Eye (tissue), 1 donor: ENCODE results near the gene TCAF1.

Source experiments
- DNase-seq: peaks from one replicate; pipeline ENCODE4 v3.0.0-alpha.2; 2015

The TCAF1 gene

DNA sequence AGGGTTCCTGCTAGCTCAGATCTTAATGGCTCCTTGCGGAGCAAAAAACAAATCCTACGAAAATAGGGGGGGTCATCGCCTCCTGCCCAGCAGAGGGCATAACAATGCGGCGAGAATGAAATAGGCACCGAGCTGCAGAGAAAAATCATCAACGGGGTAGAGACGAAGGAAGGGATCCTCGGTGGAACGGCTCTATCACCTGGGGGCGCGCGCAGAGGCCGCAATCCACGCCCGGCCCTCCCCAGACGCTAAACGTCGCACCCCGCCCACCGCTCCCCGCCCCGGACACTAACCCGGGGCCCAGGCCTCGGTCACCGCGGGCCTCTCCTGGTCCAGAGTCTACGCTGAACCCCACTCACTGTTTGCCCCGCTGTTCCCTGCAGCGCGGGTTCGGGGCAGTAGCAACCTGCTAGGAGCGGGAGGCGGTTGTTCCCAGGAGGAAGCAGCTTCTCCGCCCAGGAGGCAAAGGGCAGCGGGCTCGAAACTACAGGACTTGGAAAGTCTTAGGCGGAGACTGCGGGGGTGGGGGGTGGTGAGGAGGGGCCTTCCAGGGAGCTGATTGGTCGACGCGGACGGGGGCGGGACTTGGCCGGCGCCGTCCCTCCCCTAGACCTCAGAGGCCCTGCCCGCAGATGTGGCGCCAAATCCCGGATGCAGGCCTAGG is at the start of gene TCAF1:
Gene TCAF1, minus strand, starts transcription at position 509 of the 664 bp plus-strand sequence. CDS start 25,568 bp downstream, outside the sequence.
- DNase-seq = peak; percentile 98

- no peak for DNase-seq
Measured at GRCh38 chr7:143948733-143949132, 46.8 kb upstream of the TCAF1 start.

DNA sequence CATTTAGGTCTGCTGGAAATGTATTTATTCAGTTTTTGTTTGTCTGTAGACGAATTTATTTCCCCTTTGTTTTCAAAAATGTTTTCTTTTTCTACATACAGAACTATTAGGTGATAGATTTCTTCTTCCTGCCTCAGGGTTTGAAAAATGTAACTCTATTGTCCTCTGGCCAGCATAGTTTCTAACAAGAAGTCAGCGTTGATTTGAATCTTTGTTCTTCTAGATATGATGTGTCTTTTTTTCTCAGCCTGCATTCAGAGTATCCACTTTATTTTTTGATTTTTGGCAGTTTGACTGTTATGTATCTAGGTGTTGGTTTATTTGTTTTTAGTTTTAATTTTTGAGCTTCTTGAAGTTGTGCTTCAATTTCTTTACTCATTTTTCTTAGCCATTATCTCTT is 45.1 kb upstream of the TCAF1 start:
- no peak for DNase-seq

DNA sequence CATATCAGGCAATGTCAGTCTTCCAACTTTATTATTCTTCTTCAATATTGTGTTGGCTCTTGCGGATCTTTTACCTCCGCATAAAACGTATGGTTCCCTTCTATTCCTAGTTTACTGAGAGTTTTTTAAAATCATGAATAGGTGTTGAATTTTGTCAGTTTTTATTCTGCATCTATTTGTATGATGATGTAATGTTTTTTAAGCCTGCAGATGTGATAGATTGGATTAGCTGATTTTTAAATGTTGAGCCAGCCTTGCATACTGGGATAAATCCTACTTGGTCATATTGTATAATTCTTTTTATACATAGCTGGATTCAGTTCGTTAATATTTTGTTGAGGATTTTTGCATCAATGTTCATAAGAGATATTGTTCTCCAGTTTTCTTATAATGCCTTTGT is 43.4 kb upstream of the TCAF1 start:
- DNase-seq = no peak

DNA sequence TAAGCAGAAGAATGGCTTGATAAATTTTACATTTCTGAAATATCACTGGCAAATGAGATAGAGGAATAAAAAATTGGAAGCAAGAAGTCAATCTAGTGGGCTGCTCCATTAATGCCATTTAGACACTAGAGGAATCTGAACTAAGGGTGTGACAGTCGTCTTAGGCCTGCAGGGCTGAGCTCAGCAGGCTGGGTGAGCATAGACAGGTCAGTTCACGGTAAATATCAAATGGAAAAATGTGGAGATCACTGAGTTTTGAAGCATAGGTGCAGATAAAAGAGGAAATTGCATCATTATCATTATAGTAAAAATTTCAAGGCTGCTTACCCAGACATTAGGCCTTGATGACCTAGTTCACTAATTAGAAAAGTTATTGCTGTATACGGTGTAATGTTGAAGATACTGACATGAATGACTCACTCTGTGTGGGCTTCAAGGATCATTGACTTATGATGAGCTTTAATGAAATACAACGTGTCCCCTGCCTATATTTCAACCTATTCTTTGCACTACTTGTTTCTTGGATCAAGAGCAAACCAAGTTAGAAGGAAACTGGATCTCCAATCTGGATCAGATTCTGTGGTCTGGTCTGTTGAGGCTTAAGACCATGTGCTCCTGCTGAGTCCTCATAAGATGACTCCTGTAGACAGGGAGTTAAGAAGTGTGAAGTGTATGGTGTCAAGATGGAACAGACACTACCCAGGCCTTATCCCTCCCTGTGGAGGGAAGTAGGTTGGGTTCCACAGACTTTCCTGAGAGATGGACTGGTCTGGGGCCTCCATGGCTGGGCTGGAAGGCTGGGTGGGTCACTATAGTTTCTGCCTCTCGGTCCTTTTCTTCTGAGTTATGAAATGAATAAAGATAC is 36.6 kb upstream of the TCAF1 start:
- DNase-seq = no peak

DNA sequence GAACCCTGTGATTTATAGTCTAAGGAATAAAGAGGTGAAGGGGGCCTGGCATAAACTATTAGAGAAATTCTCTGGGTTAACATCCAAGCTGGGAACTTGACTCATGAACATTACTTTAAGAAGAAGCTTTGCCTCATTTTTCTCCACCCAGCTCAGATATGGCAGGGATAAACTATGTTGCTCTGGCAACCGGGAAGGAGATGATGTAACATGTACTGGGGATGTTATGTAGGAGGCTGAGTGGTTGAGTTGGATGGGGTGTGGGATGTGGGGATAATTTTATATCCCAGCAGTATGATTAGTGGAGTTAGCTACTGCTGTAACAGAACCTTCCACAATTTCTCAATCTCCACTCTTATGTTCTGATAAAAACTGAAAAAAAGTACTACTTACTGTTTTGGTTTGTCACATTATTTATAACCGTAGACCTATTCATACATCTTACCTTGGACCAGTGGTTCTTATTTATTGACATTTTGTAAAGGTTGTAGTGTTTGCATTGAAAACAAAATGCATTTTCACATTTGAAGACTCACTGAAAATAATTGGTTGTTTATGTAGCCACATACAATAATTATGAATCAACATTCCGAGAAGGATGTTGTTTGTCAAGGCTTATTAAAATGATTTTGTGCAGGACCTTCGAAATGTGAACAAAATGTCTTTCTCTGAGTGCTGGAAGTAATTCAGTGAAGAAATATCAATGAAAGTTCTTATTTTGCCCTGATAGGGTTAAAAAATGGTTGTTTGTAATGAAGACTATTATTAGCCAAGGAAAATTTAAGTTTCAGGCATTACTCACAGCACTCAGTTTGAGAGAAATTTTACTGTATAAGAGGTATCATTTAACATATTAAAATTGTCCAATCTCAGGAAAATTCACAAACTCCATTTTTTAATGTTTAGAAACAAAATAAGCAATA is 34.4 kb upstream of the TCAF1 start:
- no peak for DNase-seq

GRCh38 chr7:143934526-143935325 is 32.8 kb upstream of the TCAF1 start, which contains the start of gene OR2F2:
TSS of gene OR2F2 (plus strand) at chr7:143935233. CDS start at chr7:143935233, 0 bp downstream.
- DNase-seq = peak; percentile 3

- no peak for DNase-seq
Measured at GRCh38 chr7:143931739-143932138, 29.8 kb upstream of the TCAF1 start.

GRCh38 chr7:143929224-143929920 is 27.4 kb upstream of the TCAF1 start:
- DNase-seq = no peak

DNA sequence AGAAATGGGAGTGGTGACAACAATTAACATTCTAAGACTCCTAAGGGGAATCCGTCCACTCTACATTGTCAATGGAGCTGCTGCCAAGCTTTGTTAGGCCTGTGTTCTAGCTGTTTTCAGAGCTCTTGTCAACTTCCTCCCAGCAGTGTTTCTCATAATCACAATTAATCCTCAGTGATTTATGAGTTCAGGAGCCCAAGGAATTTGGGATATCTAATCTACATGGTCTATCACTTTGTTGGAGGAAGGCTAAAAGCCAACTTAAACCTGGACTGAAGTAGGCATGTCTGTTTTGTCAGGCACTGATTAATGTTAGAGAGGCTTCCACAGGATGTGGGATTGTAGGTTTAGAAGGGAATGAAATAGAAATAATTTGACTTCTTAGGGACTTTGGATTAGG is 22.9 kb upstream of the TCAF1 start:
- DNase-seq = no peak

- DNase-seq = no peak
Measured at GRCh38 chr7:143914938-143915652, 13.1 kb upstream of the TCAF1 start.

DNA sequence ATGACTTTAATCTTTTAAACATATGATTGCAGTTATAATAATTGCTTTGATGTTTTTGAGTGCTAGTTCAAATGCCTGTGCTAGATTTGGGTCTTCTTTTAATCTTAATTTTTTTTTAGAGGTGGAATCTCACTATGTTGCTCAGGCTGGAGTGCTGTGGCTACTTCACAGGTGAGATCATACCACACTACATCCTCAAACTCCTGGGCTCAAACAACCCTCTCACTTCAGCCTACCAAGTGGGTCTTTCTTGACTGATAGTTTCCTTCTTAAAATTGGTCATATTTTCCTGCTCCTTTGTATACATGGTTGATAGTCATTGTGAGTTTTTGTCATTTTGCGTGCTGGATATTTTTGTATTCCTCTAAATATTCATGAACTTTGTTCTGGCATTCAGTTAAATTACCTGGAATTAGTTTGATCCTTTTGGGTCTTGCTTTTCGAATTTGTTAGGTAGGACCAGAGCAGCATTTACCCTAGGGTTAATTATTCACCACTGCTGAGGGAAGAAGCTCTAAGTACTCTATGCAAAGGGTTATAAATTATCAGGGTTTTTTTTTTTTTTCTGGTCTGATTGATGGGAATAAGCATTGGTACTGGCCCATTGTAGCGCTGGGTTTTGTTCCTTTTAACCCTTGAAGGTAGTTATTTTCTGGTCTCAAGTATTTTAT is 12.1 kb upstream of the TCAF1 start:
- DNase-seq = no peak

DNA sequence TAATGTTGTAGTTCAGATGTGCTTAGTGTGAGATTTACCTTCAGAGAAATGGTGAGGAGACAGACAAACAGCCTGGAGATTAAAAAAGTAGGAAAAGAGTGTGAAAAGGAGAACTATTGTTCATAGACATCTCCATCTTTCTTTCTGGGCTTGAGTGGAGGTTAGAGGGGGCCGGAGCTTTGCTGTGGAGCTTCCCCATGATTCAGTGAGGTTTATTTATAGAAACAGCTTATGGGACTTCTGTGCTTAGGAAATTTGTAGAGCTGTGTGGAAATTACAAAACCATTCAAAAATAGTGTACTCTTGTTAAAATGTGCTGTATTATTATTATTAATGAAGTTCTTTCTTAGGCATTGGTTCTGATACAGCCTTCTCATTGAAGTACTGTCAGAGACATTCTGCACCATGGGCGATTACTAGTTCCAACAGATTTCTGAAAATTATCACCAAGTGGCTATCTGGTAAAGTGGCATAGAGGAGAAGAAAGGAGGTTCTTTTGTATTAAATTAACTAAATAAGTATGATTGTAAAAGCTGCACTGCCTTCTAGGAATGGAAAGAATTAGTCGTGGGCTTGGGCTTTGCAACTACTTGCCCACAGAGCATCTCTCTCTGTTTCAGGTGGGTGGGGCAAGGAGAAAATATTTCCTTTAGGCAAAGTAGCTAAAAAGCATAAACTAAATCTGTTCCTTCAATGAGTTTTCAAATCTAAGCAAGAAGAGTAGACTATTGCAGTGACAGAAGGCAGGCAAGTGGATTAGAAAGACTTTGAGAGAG is 8.7 kb upstream of the TCAF1 start:
- no peak for DNase-seq

DNA sequence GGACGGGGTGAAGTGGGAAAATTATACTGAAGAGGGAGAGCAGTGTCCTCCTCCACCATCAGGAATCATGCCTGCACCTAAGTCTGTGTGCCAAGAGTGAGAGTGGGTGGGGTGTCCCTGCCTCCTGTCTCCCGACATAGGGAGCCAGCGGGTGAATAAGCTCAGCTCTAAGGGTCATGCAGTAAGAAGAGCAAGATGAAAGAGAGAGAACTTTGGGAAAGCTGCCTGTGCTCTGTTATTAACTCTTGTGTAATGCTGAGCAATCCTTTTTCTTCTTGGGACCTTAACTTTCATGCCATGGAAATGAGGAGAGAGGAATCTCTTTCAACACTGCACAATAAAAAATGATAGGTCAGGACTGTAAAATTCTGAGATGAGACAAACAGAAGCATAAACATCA is 7.9 kb upstream of the TCAF1 start:
- DNase-seq = no peak

DNA sequence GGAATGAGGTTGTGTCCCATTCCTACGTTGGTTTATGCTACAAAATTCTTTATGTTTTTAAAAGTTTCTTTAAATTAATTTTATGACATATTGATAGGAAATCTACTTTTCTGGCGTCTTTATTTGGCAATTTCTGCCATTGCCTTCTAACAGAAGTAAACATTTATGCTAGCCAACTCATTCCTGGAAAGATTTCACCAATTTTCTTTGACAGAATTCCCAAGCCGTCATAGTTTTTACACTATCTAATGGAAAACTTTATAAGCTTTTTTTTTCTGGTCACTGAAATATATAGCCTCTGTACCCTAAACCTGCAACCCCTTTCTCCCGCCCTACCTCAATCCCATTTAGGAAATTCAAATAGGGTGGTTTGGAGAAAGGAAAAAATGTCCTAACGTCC is 6.1 kb upstream of the TCAF1 start:
- no peak for DNase-seq

GRCh38 chr7:143906895-143907294 is 4.9 kb upstream of the TCAF1 start:
- no peak for DNase-seq

GRCh38 chr7:143906151-143906550 is 4.2 kb upstream of the TCAF1 start:
- DNase-seq = no peak

DNA sequence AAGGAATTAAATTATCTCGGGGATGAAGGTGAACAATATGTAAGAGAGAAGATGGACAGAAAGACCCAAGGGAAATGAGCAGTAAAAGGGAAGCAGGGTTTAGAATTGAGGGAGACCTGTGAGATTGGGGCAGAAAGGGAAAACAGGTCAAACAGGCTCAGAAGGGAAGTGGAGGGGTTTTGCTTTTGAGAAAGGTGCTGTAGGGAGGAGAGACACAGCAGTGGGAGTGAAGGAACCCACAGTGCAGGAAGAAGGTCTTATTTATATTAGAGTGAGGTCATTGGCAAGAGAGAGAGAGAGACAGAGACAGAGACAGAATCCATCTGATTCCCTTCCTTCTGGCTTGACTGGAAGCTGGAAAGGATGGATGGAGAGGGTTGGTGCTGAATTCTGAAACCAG is 3.5 kb upstream of the TCAF1 start:
- DNase-seq = no peak

- no peak for DNase-seq
Measured at GRCh38 chr7:143902332-143902899, 440 bp upstream of the TCAF1 start.
